Panc1 (cell line): ENCODE data around the gene ANP32E. TPM values are rescaled to one million over a fixed set of nuclear protein-coding genes. Genes with fewer than 3 reads are reported as not detected.

Experiments
- ATAC-seq: fragments of 200-7000 bp; cut with Tn5 transposase; 2 replicates; pipeline ENCODE4 v1.9.1; 2020; ENCODE audit warnings: mild to moderate bottlenecking, moderate library complexity
- BruUV-seq: library from RNA; stranded (reverse); fragments of 400-500 nt; replicated peaks from 2 replicates; lab custom pipeline; 2021; lab: Mats Ljungman, UMichigan
- CTCF ChIA-PET: fragments of 300-600 bp; sonication (Branson Sonifier 250); formaldehyde crosslinking; loops from one replicate; lab custom pipeline; 2022; ENCODE audit warnings: antibody characterized with exemption; lab: Charles Lee
- POLR2A ChIA-PET: fragments of 300-600 bp; sonication (Branson Sonifier 250); formaldehyde crosslinking; loops from one replicate; lab custom pipeline; 2022; ENCODE audit warnings: antibody characterized with exemption; lab: Charles Lee
- DNase-seq: peaks from one replicate; pipeline ENCODE4 v3.0.0-alpha.2; 2010; ENCODE audit warnings: low read depth, low spot score
- H3K27ac ChIP-seq: 2 replicates; pipeline ENCODE4 v1.5.1; 2011; ENCODE audit warnings: mild to moderate bottlenecking, low read length, inconsistent platforms
- H3K27me3 ChIP-seq: fragments of 200-500 bp; sonication (Bioruptor generic); 2 replicates; pipeline ENCODE4 v1.6.0; 2014; ENCODE audit warnings: low read length, inconsistent platforms; ENCODE audit not compliant: control insufficient read depth, insufficient read depth
- H3K36me3 ChIP-seq: fragments of 200-500 bp; sonication (Bioruptor generic); 2 replicates; pipeline ENCODE4 v1.5.1; 2014; ENCODE audit warnings: inconsistent platforms, mild to moderate bottlenecking, low read length, moderate library complexity; ENCODE audit not compliant: control insufficient read depth, insufficient read depth
- H3K4me1 ChIP-seq: 2 replicates; pipeline ENCODE4 v1.5.1; 2011; ENCODE audit warnings: inconsistent platforms, mild to moderate bottlenecking, low read length, moderate library complexity; ENCODE audit not compliant: control insufficient read depth, insufficient read depth
- H3K4me3 ChIP-seq, 2 experiments: 2 replicates each; pipeline ENCODE4 v1.5.1; 2011 to 2012; ENCODE audit warnings: low read depth in 2 of 2, low read length in 2 of 2, mild to moderate bottlenecking in 2 of 2, inconsistent platforms in 1 of 2, moderate library complexity in 1 of 2
- H3K9me3 ChIP-seq: fragments of 200-500 bp; sonication (Bioruptor generic); 2 replicates; pipeline ENCODE4 v1.5.1; 2014; ENCODE audit warnings: low read depth, mild to moderate bottlenecking, inconsistent platforms, low read length, moderate library complexity; ENCODE audit not compliant: control insufficient read depth, insufficient read depth
- POLR2AphosphoS5 ChIP-seq: IDR thresholded peaks from 2 replicates; pipeline ENCODE4 v1.6.1; 2012; ENCODE audit warnings: mild to moderate bottlenecking, low read depth, low read length, moderate library complexity
- SIN3A ChIP-seq: IDR thresholded peaks from 2 replicates; pipeline ENCODE4 v1.6.1; 2012; ENCODE audit warnings: low read depth, mild to moderate bottlenecking, low read length, moderate library complexity, borderline replicate concordance; ENCODE audit not compliant: insufficient read depth
- TCF7L2 ChIP-seq: IDR thresholded peaks from 2 replicates; pipeline ENCODE4 v1.6.1; 2011; ENCODE audit warnings: mild to moderate bottlenecking, low read depth, low read length, inconsistent platforms
- in situ Hi-C: cut with HindIII; loops from 2 replicates; pipeline ENCODE4 v1.10.0; 2016; ENCODE audit warnings: low sequenced_read_pairs, low pct_unique_long_range_greater_than_20kb
- intact Hi-C: fragments of 100-400 bp; cut with micrococcal nuclease; formaldehyde crosslinking; loops from one replicate; pipeline ENCODE4 v1.10.0; 2022; ENCODE audit not compliant: unreplicated experiment
- total RNA-seq: library from RNA; stranded (reverse); gene quantifications from one replicate; pipeline ENCODE4 v1.2.1, GENCODE V29; 2021; ENCODE audit not compliant: unreplicated experiment
- TF ChIP-seq, protein P1 (sequence below), 2 experiments: IDR thresholded peaks; 2 replicates each; pipeline ENCODE4 v1.6.1; 2011 to 2012; ENCODE audit warnings: low read depth in 2 of 2, control low read depth in 1 of 2, low read length in 1 of 2, mild to moderate bottlenecking in 1 of 2, moderate library complexity in 1 of 2; ENCODE audit not compliant: insufficient read depth in 1 of 2
- TF ChIP-seq, protein P2 (sequence below): fragments of 450-650 bp; IDR thresholded peaks from 2 replicates; pipeline ENCODE4 v1.5.1; 2017; ENCODE audit warnings: mild to moderate bottlenecking

Gene ANP32E
- total RNA-seq, 1 experiment from 2014 or later = 66.2 TPM

DNA sequence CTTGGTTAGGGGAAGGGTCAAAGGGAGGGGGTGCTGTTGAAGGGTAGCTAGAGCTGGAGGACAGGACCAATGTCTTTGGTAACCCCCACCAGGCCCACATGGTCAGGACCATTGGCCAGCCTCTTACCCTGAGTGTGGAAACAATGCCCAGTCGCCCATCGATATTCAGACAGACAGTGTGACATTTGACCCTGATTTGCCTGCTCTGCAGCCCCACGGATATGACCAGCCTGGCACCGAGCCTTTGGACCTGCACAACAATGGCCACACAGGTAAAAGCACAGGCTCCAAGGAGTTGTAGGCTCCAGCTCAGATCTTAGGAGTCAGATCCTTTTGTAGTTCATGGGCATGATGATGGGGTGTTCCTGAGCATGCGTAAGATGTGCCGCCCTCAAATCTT lies 25.5 kb upstream of the ANP32E start:
- ATAC-seq (no peak), DNase-seq (no peak)
- intact Hi-C loops = no loop called here
- TF ChIP-seq, protein P1, sequence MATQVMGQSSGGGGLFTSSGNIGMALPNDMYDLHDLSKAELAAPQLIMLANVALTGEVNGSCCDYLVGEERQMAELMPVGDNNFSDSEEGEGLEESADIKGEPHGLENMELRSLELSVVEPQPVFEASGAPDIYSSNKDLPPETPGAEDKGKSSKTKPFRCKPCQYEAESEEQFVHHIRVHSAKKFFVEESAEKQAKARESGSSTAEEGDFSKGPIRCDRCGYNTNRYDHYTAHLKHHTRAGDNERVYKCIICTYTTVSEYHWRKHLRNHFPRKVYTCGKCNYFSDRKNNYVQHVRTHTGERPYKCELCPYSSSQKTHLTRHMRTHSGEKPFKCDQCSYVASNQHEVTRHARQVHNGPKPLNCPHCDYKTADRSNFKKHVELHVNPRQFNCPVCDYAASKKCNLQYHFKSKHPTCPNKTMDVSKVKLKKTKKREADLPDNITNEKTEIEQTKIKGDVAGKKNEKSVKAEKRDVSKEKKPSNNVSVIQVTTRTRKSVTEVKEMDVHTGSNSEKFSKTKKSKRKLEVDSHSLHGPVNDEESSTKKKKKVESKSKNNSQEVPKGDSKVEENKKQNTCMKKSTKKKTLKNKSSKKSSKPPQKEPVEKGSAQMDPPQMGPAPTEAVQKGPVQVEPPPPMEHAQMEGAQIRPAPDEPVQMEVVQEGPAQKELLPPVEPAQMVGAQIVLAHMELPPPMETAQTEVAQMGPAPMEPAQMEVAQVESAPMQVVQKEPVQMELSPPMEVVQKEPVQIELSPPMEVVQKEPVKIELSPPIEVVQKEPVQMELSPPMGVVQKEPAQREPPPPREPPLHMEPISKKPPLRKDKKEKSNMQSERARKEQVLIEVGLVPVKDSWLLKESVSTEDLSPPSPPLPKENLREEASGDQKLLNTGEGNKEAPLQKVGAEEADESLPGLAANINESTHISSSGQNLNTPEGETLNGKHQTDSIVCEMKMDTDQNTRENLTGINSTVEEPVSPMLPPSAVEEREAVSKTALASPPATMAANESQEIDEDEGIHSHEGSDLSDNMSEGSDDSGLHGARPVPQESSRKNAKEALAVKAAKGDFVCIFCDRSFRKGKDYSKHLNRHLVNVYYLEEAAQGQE (IDR thresholded peaks at IDR 0.05; ENCODE audit: insufficient read depth in 1 of 2, low read depth in 2 of 2, low read length in 1 of 2) = no peak
- TF ChIP-seq, protein P2, sequence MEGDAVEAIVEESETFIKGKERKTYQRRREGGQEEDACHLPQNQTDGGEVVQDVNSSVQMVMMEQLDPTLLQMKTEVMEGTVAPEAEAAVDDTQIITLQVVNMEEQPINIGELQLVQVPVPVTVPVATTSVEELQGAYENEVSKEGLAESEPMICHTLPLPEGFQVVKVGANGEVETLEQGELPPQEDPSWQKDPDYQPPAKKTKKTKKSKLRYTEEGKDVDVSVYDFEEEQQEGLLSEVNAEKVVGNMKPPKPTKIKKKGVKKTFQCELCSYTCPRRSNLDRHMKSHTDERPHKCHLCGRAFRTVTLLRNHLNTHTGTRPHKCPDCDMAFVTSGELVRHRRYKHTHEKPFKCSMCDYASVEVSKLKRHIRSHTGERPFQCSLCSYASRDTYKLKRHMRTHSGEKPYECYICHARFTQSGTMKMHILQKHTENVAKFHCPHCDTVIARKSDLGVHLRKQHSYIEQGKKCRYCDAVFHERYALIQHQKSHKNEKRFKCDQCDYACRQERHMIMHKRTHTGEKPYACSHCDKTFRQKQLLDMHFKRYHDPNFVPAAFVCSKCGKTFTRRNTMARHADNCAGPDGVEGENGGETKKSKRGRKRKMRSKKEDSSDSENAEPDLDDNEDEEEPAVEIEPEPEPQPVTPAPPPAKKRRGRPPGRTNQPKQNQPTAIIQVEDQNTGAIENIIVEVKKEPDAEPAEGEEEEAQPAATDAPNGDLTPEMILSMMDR = no peak
- TF ChIP-seq POLR2AphosphoS5 (no peak), TCF7L2 (no peak), SIN3A (no peak)
- CTCF ChIA-PET = no interaction called here
- in situ Hi-C loops = no loop called here
- Histone ChIP-seq H3K4me3 (no peak overlapping the region), H3K36me3 (peaks cover 5% of the 10 kb centered on the region), H3K27ac (no peak overlapping the region), H3K27me3 (no peaks in the 10 kb centered on the region), H3K4me1 (peaks cover 12% of the 10 kb centered on the region), H3K9me3 (no peaks in the 10 kb centered on the region)
- POLR2A ChIA-PET = interaction anchor here (0.6 kb wide), 1 partner anchor 124 kb away, joined by 3 read pairs; no protein-coding TSS in a partner anchor
- BruUV-seq = no TSS peak

DNA sequence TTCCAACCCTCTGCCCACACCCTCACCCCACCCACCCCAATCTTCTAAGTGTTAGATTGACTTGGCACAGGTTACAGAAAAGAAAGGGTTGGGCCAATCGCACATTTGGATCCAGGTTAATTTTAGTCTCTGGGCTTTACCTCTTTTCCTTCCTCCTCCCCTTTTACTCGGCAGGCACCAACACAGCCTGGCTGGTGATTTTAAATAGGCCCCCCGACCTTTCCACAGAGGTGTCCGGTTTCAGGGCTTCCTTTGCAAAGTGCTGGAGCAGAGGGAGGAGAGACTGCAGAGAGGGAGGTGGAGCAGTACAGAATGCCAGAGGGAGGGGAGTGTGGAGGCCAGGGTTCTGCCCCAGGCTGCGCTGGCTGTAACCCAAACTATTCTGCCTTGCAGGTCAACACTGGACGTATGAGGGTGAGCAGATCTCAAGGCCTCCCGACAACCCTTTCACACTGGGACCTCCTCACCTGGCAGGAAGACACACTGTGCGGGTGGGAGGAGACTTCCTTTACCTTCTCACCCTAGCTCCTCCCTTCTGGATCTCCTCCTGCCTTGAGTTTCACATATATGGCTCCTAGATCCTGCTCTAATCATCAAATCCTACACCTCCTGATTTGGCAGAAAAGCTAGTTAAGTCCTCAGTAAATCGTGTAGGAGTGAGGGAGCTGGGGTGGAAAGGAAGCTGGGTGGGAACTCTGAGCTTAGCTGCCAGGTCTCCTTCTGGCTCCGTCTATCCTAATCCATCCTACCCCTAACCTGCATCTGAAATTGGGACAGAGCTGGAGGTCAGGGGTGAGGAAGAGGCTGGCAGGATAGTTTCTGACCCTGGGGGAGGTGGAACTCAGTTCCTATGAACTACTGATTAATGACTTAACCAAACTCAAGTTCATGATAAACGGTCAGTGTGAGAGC lies 24.1 kb upstream of the ANP32E start:
- Histone ChIP-seq H3K27me3 (no peaks in the 10 kb centered on the region), H3K4me3 (no peak overlapping the region), H3K27ac (no peak overlapping the region), H3K9me3 (no peaks in the 10 kb centered on the region), H3K4me1 (peaks cover 17% of the 10 kb centered on the region), H3K36me3 (no peaks in the 10 kb centered on the region; the same call in 1 of the 2 replicates)
- intact Hi-C loops (no loop called here), in situ Hi-C loops (no loop called here)
- ATAC-seq = no peak
- TF ChIP-seq, protein P1 (IDR thresholded peaks at IDR 0.05; ENCODE audit: insufficient read depth in 1 of 2, low read depth in 2 of 2, low read length in 1 of 2) = no peak
- TF ChIP-seq TCF7L2 = no peak
- no peak for TF ChIP-seq SIN3A
- TF ChIP-seq, protein P2 = no peak
- TF ChIP-seq POLR2AphosphoS5 = no peak
- DNase-seq = no peak
- POLR2A ChIA-PET = no interaction called here
- CTCF ChIA-PET = no interaction called here
- no TSS peak for BruUV-seq
